Effector memory CD4-positive, alpha-beta T cell (primary cell): Measurements from ENCODE around the gene NLGN1.

Source experiments
- DNase-seq, 3 donors: peaks; one replicate each; pipeline ENCODE4 v3.0.0-alpha.2; 2020
- H3K27ac ChIP-seq: 2 replicates; pipeline ENCODE4 v1.7.0; 2013; ENCODE audit warnings: mild to moderate bottlenecking, low read length, moderate library complexity; ENCODE audit not compliant: insufficient read depth, poor library complexity, severe bottlenecking
- H3K27me3 ChIP-seq: replicated peaks from 2 replicates; pipeline ENCODE4 v1.7.0; 2013; ENCODE audit warnings: mild to moderate bottlenecking, low read length; ENCODE audit not compliant: insufficient read depth, control insufficient read depth, poor library complexity, severe bottlenecking
- H3K36me3 ChIP-seq: 2 replicates; pipeline ENCODE4 v1.7.0; 2013; ENCODE audit warnings: mild to moderate bottlenecking, low read length, moderate library complexity; ENCODE audit not compliant: control insufficient read depth, insufficient read depth
- H3K4me1 ChIP-seq: 2 replicates; pipeline ENCODE4 v1.7.0; 2013; ENCODE audit warnings: low read length, mild to moderate bottlenecking; ENCODE audit not compliant: control insufficient read depth, insufficient read depth, poor library complexity, severe bottlenecking
- H3K4me3 ChIP-seq: 2 replicates; pipeline ENCODE4 v1.7.0; 2013; ENCODE audit warnings: low read length, low read depth, mild to moderate bottlenecking; ENCODE audit not compliant: insufficient read depth, poor library complexity, severe bottlenecking
- H3K9me3 ChIP-seq: 2 replicates; pipeline ENCODE4 v1.7.0; 2013; ENCODE audit warnings: mild to moderate bottlenecking, low read length, moderate library complexity; ENCODE audit not compliant: control insufficient read depth

Gene NLGN1

GRCh38 chr3:173688216-173688842 lies 290.8 kb downstream of the NLGN1 start:
- Histone ChIP-seq H3K36me3 (no peaks in the 10 kb centered on the region), H3K4me1 (no peaks in the 10 kb centered on the region), H3K27ac (no peak overlapping the region), H3K9me3 (no peaks in the 10 kb centered on the region), H3K4me3 (no peak overlapping the region), H3K27me3 (no peaks in the 10 kb centered on the region)
- no peak for DNase-seq

GRCh38 chr3:173690542-173691180 lies 293.1 kb downstream of the NLGN1 start:
- DNase-seq, result no peak
- Histone ChIP-seq H3K9me3 (no peaks in the 10 kb centered on the region), H3K27ac (no peak overlapping the region), H3K36me3 (no peaks in the 10 kb centered on the region), H3K4me1 (no peaks in the 10 kb centered on the region), H3K4me3 (no peak overlapping the region), H3K27me3 (no peaks in the 10 kb centered on the region)

GRCh38 chr3:173699353-173699752 lies 301.8 kb downstream of the NLGN1 start:
- no peak overlapping the region for H3K4me3 ChIP-seq
- H3K4me1 ChIP-seq, result no peaks in the 10 kb centered on the region
- no peak for DNase-seq
- H3K9me3 ChIP-seq, result no peaks in the 10 kb centered on the region
- no peaks in the 10 kb centered on the region for H3K36me3 ChIP-seq
- no peaks in the 10 kb centered on the region for H3K27me3 ChIP-seq
- no peak overlapping the region for H3K27ac ChIP-seq

- H3K27ac ChIP-seq, result no peak overlapping the region
- no peak for DNase-seq
- no peaks in the 10 kb centered on the region for H3K36me3 ChIP-seq
- no peaks in the 10 kb centered on the region for H3K27me3 ChIP-seq
- H3K4me3 ChIP-seq, result no peak overlapping the region
- H3K9me3 ChIP-seq, result no peaks in the 10 kb centered on the region
- no peaks in the 10 kb centered on the region for H3K4me1 ChIP-seq
Measured at GRCh38 chr3:173700336-173700735, 302.8 kb downstream of the NLGN1 start.

GRCh38 chr3:173702561-173702960 lies 305.0 kb downstream of the NLGN1 start:
- no peaks in the 10 kb centered on the region for H3K9me3 ChIP-seq
- DNase-seq, result no peak
- H3K4me1 ChIP-seq, result no peaks in the 10 kb centered on the region
- no peak overlapping the region for H3K27ac ChIP-seq
- no peak overlapping the region for H3K4me3 ChIP-seq
- no peaks in the 10 kb centered on the region for H3K27me3 ChIP-seq
- H3K36me3 ChIP-seq, result no peaks in the 10 kb centered on the region

- H3K27me3 ChIP-seq, result no peaks in the 10 kb centered on the region
- H3K4me1 ChIP-seq, result no peaks in the 10 kb centered on the region
- DNase-seq, result no peak
- no peak overlapping the region for H3K27ac ChIP-seq
- H3K4me3 ChIP-seq, result no peak overlapping the region
- H3K9me3 ChIP-seq, result no peaks in the 10 kb centered on the region
- H3K36me3 ChIP-seq, result no peaks in the 10 kb centered on the region
Measured at GRCh38 chr3:173703771-173704170, 306.2 kb downstream of the NLGN1 start.

GRCh38 chr3:173706630-173707029 lies 309.1 kb downstream of the NLGN1 start:
- H3K36me3 ChIP-seq, result no peaks in the 10 kb centered on the region
- no peaks in the 10 kb centered on the region for H3K9me3 ChIP-seq
- H3K4me3 ChIP-seq, result no peak overlapping the region
- H3K27ac ChIP-seq, result no peak overlapping the region
- no peaks in the 10 kb centered on the region for H3K4me1 ChIP-seq
- H3K27me3 ChIP-seq, result no peaks in the 10 kb centered on the region
- DNase-seq, result no peak

- DNase-seq, result no peak
- no peaks in the 10 kb centered on the region for H3K9me3 ChIP-seq
- H3K4me3 ChIP-seq, result no peak overlapping the region
- no peaks in the 10 kb centered on the region for H3K36me3 ChIP-seq
- H3K4me1 ChIP-seq, result no peaks in the 10 kb centered on the region
- H3K27ac ChIP-seq, result no peak overlapping the region
- H3K27me3 ChIP-seq, result no peaks in the 10 kb centered on the region
Measured at GRCh38 chr3:173708191-173708590, 310.6 kb downstream of the NLGN1 start.

GRCh38 chr3:173709026-173709425 lies 311.5 kb downstream of the NLGN1 start:
- H3K36me3 ChIP-seq, result no peaks in the 10 kb centered on the region
- no peak overlapping the region for H3K27ac ChIP-seq
- H3K4me3 ChIP-seq, result no peak overlapping the region
- H3K9me3 ChIP-seq, result no peaks in the 10 kb centered on the region
- no peaks in the 10 kb centered on the region for H3K27me3 ChIP-seq
- DNase-seq, result no peak
- H3K4me1 ChIP-seq, result no peaks in the 10 kb centered on the region

GRCh38 chr3:173711619-173712018 lies 314.1 kb downstream of the NLGN1 start:
- H3K9me3 ChIP-seq, result no peaks in the 10 kb centered on the region
- no peaks in the 10 kb centered on the region for H3K36me3 ChIP-seq
- DNase-seq, result no peak
- H3K4me1 ChIP-seq, result no peaks in the 10 kb centered on the region
- H3K27me3 ChIP-seq, result no peaks in the 10 kb centered on the region
- no peak overlapping the region for H3K4me3 ChIP-seq
- H3K27ac ChIP-seq, result no peak overlapping the region
